ENCODE data around the gene ZNF90.

DNA sequence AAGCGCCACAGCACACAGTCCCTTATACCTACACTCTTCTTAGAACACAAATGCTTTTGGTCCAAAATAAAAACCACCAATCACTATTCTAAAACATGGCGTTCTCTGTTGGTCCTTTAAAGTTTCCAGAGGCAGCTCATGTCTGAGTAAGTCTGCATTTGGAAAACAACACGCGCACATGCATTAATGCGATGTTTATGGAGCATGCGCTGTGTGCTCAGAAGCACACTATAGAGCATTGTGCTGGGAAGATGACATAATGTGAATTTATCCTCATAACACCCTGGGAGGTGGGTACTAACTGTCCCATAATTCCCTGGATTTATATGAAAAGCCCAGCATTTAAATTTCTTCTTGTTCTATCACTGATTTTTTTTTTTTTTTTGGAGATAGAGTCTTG lies 49.2 kb upstream of the ZNF90 start:
- TF ChIP-seq CTCF (IDR thresholded peaks at IDR 0.05) (no peak), EZH2 (IDR thresholded peaks at IDR 0.05) (no peak), EZH2phosphoT487 (IDR thresholded peaks at IDR 0.05) (no peak)

All from neural progenitor cell (in vitro differentiated cells).